Vagina (tissue), 2 donors: Measurements from ENCODE around the gene PARD3. TPM values are rescaled to one million over a fixed set of nuclear protein-coding genes. Genes with fewer than 3 reads are reported as not detected.

Experiments
- DNase-seq, 2 donors: peaks; one replicate each; pipeline ENCODE4 v3.0.0-alpha.2; 2017; ENCODE audit errors: extremely low spot score in 2 of 2
- H3K27ac ChIP-seq: fragments of 200-600 bp; sonication (generic); one replicate; pipeline ENCODE4 v1.5.1; 2019
- H3K27me3 ChIP-seq: fragments of 200-600 bp; sonication (generic); one replicate; pipeline ENCODE4 v1.5.1; 2019
- H3K36me3 ChIP-seq, 2 donors: fragments of 200-600 bp; sonication (generic); one replicate each; pipeline ENCODE4 v1.5.1; 2017 to 2019
- H3K4me1 ChIP-seq: fragments of 200-600 bp; sonication (generic); one replicate; pipeline ENCODE4 v1.5.1; 2019
- H3K4me3 ChIP-seq, 2 donors: fragments of 200-600 bp; sonication (generic); 1 replicate in 1 of 2; 2 replicates in 1 of 2; pipeline ENCODE4 v1.5.1; 2016 to 2019
- H3K9me3 ChIP-seq: fragments of 200-600 bp; sonication (generic); one replicate; pipeline ENCODE4 v1.5.1; 2019
- CTCF ChIP-seq, 3 experiments: fragments of 450-650 bp in 2 of 3; fragments of 200-600 bp in 1 of 3; sonication (generic) in 1 of 3; IDR thresholded peaks; one replicate each; pipeline ENCODE4 v1.5.1; 2017 to 2019; ENCODE audit warnings: antibody characterized with exemption in 3 of 3, mild to moderate bottlenecking in 2 of 3, moderate library complexity in 2 of 3
- POLR2A ChIP-seq, 2 donors: fragments of 450-650 bp; IDR thresholded peaks; one replicate each; pipeline ENCODE4 v1.6.1; 2017; ENCODE audit warnings: antibody characterized with exemption in 2 of 2, mild to moderate bottlenecking in 2 of 2, moderate library complexity in 2 of 2
- POLR2AphosphoS5 ChIP-seq, 2 donors: sonication (generic); formaldehyde crosslinking; IDR thresholded peaks; one replicate each; pipeline ENCODE4 v1.9.0; 2017; ENCODE audit warnings: antibody characterized with exemption in 2 of 2, mild to moderate bottlenecking in 2 of 2, low read depth in 1 of 2; ENCODE audit not compliant: insufficient read depth in 1 of 2
- intact Hi-C: fragments of 100-400 bp; cut with DNase I; formaldehyde crosslinking; loops from one replicate; pipeline ENCODE4 v1.15.1; 2023
- total RNA-seq: library from RNA; depleted of rRNA; stranded (reverse); fragments of >200 nt; gene quantifications from one replicate; pipeline ENCODE4 v1.2.3, GENCODE V29; 2016

Gene PARD3
- total RNA-seq, 1 donor from 2014 or later, result 95.5 TPM

DNA sequence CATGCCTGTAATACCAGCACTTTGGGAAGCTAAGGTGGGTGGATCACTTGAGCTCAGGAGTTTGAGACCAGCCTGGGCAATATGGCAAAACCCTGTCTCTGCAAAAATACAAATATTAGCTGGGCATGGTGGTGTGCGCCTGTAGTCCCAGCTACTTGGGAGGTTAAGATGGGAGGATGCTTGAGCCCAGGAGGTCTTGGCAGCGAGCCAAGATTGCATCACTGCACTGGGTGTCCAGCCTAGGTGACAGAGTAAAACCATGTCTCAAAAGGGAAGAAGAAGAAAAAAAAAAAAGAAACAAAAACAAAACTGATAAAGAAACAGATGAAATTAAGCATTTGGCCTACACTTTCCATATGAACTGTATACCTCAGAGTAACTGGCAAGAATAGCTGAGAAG, 319.2 kb downstream of the PARD3 start:
- Histone ChIP-seq H3K27ac (no peak overlapping the region), H3K36me3 (no peaks in the 10 kb centered on the region)
- no peak for TF ChIP-seq POLR2A (IDR thresholded peaks at IDR 0.05)
- no peak for TF ChIP-seq CTCF (IDR thresholded peaks at IDR 0.05)
- no peak for TF ChIP-seq POLR2AphosphoS5 (IDR thresholded peaks at IDR 0.05; ENCODE audit: insufficient read depth in 1 of 2, low read depth in 1 of 2)

GRCh38 chr10:34494012-34494411, 321.1 kb downstream of the PARD3 start:
- Histone ChIP-seq H3K4me3 (no peak overlapping the region), H3K4me1 (peaks cover 18% of the 10 kb centered on the region), H3K27ac (no peak overlapping the region), H3K27me3 (no peaks in the 10 kb centered on the region), H3K36me3 (no peaks in the 10 kb centered on the region), H3K9me3 (no peaks in the 10 kb centered on the region)
- TF ChIP-seq POLR2AphosphoS5 (IDR thresholded peaks at IDR 0.05; ENCODE audit: insufficient read depth in 1 of 2, low read depth in 1 of 2) (no peak), POLR2A (IDR thresholded peaks at IDR 0.05) (no peak), CTCF (IDR thresholded peaks at IDR 0.05) (no peak)
- intact Hi-C loops, result no loop called here
- DNase-seq, result no peak

More for the DNA sequence above, 319.2 kb downstream of the PARD3 start:
- H3K4me3 ChIP-seq, result no peak overlapping the region
- no peaks in the 10 kb centered on the region for H3K9me3 ChIP-seq
- H3K4me1 ChIP-seq, result peaks cover 3% of the 10 kb centered on the region
- H3K27me3 ChIP-seq, result no peaks in the 10 kb centered on the region
- intact Hi-C loops, result no loop called here
- DNase-seq, result no peak

GRCh38 chr10:34492081-34492480, 323.0 kb downstream of the PARD3 start:
- Histone ChIP-seq H3K27me3 (no peaks in the 10 kb centered on the region), H3K36me3 (no peaks in the 10 kb centered on the region), H3K27ac (peak overlapping the region; percentile 5), H3K4me1 (peaks cover 18% of the 10 kb centered on the region), H3K9me3 (no peaks in the 10 kb centered on the region), H3K4me3 (no peak overlapping the region)
- TF ChIP-seq POLR2AphosphoS5 (IDR thresholded peaks at IDR 0.05; ENCODE audit: insufficient read depth in 1 of 2, low read depth in 1 of 2) (peak in 1 of 2 donors; percentile 43), CTCF (IDR thresholded peaks at IDR 0.05) (no peak)
- intact Hi-C loops, result no loop called here
- DNase-seq, result no peak

DNA sequence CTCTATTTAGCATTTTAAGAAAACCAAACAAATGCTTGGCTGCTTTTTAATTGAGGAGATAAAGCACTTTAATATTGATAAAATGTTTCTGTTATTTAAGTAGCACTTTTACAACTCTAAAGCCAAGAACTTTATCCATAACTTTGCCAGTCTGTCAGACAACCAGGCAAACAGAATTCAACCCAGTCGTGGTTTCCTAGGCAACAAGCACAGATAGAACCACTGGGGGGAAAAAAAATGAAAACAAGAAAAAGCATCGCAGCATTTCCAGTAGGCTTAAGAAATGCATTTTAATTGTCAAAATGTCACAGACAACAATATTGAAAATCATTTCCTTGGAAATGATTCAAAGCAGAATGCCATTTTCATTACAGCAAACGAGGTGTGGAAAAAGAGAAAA, 323.4 kb downstream of the PARD3 start:
- H3K4me1 ChIP-seq, result peaks cover 18% of the 10 kb centered on the region
- H3K27ac ChIP-seq, result peak overlapping the region; percentile 5
- no peaks in the 10 kb centered on the region for H3K27me3 ChIP-seq
- intact Hi-C loops, result no loop called here
- TF ChIP-seq POLR2AphosphoS5 (IDR thresholded peaks at IDR 0.05; ENCODE audit: insufficient read depth in 1 of 2, low read depth in 1 of 2) (no peak), POLR2A (IDR thresholded peaks at IDR 0.05) (no peak), CTCF (IDR thresholded peaks at IDR 0.05) (no peak)
- no peak for DNase-seq
- H3K9me3 ChIP-seq, result no peaks in the 10 kb centered on the region
- H3K36me3 ChIP-seq, result no peaks in the 10 kb centered on the region
- H3K4me3 ChIP-seq, result no peak overlapping the region

DNA sequence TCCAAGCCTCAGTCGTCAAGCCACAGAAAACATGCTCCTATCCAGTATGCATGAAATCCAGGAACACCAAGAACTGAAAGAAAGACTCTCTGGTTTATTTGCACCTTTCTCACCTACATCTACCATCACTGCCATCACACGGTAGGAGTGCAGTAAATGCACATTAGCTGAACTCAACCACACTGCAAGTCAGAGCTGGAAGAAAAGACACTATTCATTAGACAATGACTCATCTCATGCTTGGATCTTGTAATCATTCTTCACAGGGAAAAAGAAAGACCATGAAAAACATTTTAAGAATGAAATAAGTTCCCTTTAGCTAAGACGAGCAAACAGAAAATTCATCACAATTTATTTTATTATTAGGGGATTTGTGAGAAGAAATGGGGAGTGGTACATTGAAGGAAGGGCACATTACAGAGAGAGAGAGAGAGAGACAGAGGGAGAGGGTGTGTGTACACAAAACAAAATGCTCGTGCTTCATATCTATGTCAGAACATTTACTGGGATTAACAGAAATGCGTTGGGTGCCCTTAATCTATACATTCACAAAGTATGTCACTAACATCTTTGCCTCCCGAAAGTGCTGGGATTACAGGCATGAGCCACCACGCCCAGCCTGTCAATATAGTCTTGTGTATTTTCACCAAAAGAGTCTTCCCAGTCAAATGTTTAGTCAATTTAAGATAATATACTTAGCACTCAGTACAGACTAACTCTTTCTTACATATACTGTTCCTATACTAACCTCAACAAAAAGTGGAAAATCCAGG, 324.9 kb downstream of the PARD3 start:
- DNase-seq, result no peak
- intact Hi-C loops, result no loop called here
- H3K27me3 ChIP-seq, result no peaks in the 10 kb centered on the region
- no peak overlapping the region for H3K27ac ChIP-seq
- peaks cover 18% of the 10 kb centered on the region for H3K4me1 ChIP-seq
- no peaks in the 10 kb centered on the region for H3K9me3 ChIP-seq
- H3K4me3 ChIP-seq, result no peak overlapping the region
- H3K36me3 ChIP-seq, result no peaks in the 10 kb centered on the region
- peak in 1 of 2 donors; percentile 61 for TF ChIP-seq POLR2AphosphoS5 (IDR thresholded peaks at IDR 0.05; ENCODE audit: insufficient read depth in 1 of 2, low read depth in 1 of 2)
- no peak for TF ChIP-seq POLR2A (IDR thresholded peaks at IDR 0.05)
